Esophagus squamous epithelium (tissue), 4 donors: ENCODE results near the gene NMB.
"Not testable (repeated sequence)": the region's sequence is repeated elsewhere in the genome, so short reads cannot be mapped to it uniquely, and the experiment has no call there.

Experiments used
- CTCF ChIP-seq, 6 experiments: fragments of 450-650 bp in 4 of 6; fragments of 200-600 bp in 2 of 6; sonication (generic) in 2 of 6; IDR thresholded peaks; one replicate each; pipeline ENCODE4 v1.5.1; 2016 to 2019; ENCODE audit warnings: antibody characterized with exemption in 6 of 6, mild to moderate bottlenecking in 4 of 6, moderate library complexity in 4 of 6
- POLR2A ChIP-seq, 4 donors: fragments of 450-650 bp; IDR thresholded peaks; one replicate each; pipeline ENCODE4 v1.6.1; 2017; ENCODE audit warnings: antibody characterized with exemption in 4 of 4, mild to moderate bottlenecking in 4 of 4, moderate library complexity in 3 of 4

GRCh38 chr15:84641871-84642270 is 16.1 kb downstream of the NMB start:
- not testable (repeated sequence) for TF ChIP-seq CTCF, POLR2A (IDR thresholded peaks at IDR 0.05)
